ENCODE data around the gene JAK1. TPM values are rescaled to one million over a fixed set of nuclear protein-coding genes. Genes with fewer than 3 reads are reported as not detected.

The JAK1 gene
- 122 TPM for total RNA-seq

GRCh38 chr1:64966158-64966971, at the start of gene JAK1:
JAK1 (minus strand) TSS chr1:64966549; CDS start chr1:64886264, 80,285 bp downstream.

Small RNA genes lying within 50 kb of the gene (small RNA-seq; reads per million reads assigned to genes)
- not detected for gene AL606517.2 (ENCODE audit: low replicate concordance)

Other genes with a start within 250 kb of the JAK1 start
- gene RAVER2, start 221.5 kb downstream of the JAK1 start, total RNA-seq = 19.9 TPM
- 27.4 TPM for gene AK4, start 181.7 kb upstream of the JAK1 start, total RNA-seq